Aortic smooth muscle cell (primary cell): ENCODE measurements around the gene HSD17B10. TPM values are rescaled to one million over a fixed set of nuclear protein-coding genes. Genes with fewer than 3 reads are reported as not detected.

ENCODE experiments used
- total RNA-seq: library from RNA; depleted of rRNA; stranded (reverse); fragments of >200 nt; gene quantifications from 2 replicates; pipeline ENCODE4 v1.2.3, GENCODE V29; 2014

HSD17B10 gene
- total RNA-seq = 78.6 and 101 TPM in 2 replicates

GRCh38 chrX:53433651-53434639, at the start of gene HSD17B10:
HSD17B10 (minus strand) TSS chrX:53434370; CDS start chrX:53434345, 25 bp downstream.

GRCh38 chrX:53422861-53423306, 11.3 kb downstream of the HSD17B10 start, which contains the start of gene RIBC1:
RIBC1 (plus strand) TSS chrX:53422873; CDS start chrX:53426277, 3,404 bp downstream.

GRCh38 chrX:53422086-53422860, 11.9 kb downstream of the HSD17B10 start, which contains the start of gene SMC1A:
SMC1A (minus strand) TSS chrX:53422654; CDS start chrX:53422600, 54 bp downstream.

Other genes with a start within 250 kb of the HSD17B10 start
- gene KDM5C, start 209.2 kb downstream of the HSD17B10 start, total RNA-seq = 58.4 and 67.9 TPM in 2 replicates
- 4.5 and 4.8 TPM in 2 replicates for gene IQSEC2, start 152.8 kb downstream of the HSD17B10 start, total RNA-seq
- 15.7 and 17.0 TPM in 2 replicates for gene SMC1A, start 11.7 kb downstream of the HSD17B10 start, total RNA-seq
- 0.79 and 0.93 TPM in 2 replicates for gene RIBC1, start 11.5 kb downstream of the HSD17B10 start, total RNA-seq